Mononuclear cell (primary cell): ENCODE measurements around the gene INPP5F. TPM values are rescaled to one million over a fixed set of nuclear protein-coding genes. Genes with fewer than 3 reads are reported as not detected.

Source experiments
- H3K27me3 ChIP-seq: 2 replicates; pipeline ENCODE4 v1.6.0; 2011; ENCODE audit warnings: low read length, control low read depth; ENCODE audit not compliant: insufficient read depth
- H3K4me1 ChIP-seq: 2 replicates; pipeline ENCODE4 v1.5.1; 2011; ENCODE audit warnings: mild to moderate bottlenecking, low read length, control low read depth; ENCODE audit not compliant: insufficient read depth
- H3K4me3 ChIP-seq: 2 replicates; pipeline ENCODE4 v1.5.1; 2011; ENCODE audit warnings: mild to moderate bottlenecking, low read length, moderate library complexity
- H3K9me3 ChIP-seq: 2 replicates; pipeline ENCODE4 v1.5.1; 2011; ENCODE audit warnings: low read depth, mild to moderate bottlenecking, control low read depth, low read length
- total RNA-seq: library from RNA; depleted of rRNA; stranded (reverse); fragments of >200 nt; gene quantifications from one replicate; pipeline ENCODE4 v1.2.3, GENCODE V29; 2012

The INPP5F gene
- total RNA-seq, 1 donor = 8.1 TPM

GRCh38 chr10:119801998-119802538, 76.2 kb downstream of the INPP5F start:
- no peaks in the 10 kb centered on the region for H3K27me3 ChIP-seq

GRCh38 chr10:119803264-119803663, 77.4 kb downstream of the INPP5F start:
- H3K9me3 ChIP-seq = no peaks in the 10 kb centered on the region
- no peaks in the 10 kb centered on the region for H3K27me3 ChIP-seq
- no peaks in the 10 kb centered on the region for H3K4me1 ChIP-seq
- no peak overlapping the region for H3K4me3 ChIP-seq

More at GRCh38 chr10:119801998-119802538, 76.2 kb downstream of the INPP5F start:
- no peaks in the 10 kb centered on the region for H3K9me3 ChIP-seq
- H3K4me3 ChIP-seq = no peak overlapping the region
- H3K4me1 ChIP-seq = no peaks in the 10 kb centered on the region

- Histone ChIP-seq H3K9me3 (no peaks in the 10 kb centered on the region), H3K27me3 (no peaks in the 10 kb centered on the region), H3K4me3 (no peak overlapping the region), H3K4me1 (no peaks in the 10 kb centered on the region)
Measured at GRCh38 chr10:119805702-119806230, 79.9 kb downstream of the INPP5F start.

GRCh38 chr10:119806334-119807130, 80.7 kb downstream of the INPP5F start:
- no peaks in the 10 kb centered on the region for H3K9me3 ChIP-seq
- H3K4me3 ChIP-seq = no peak overlapping the region
- no peaks in the 10 kb centered on the region for H3K4me1 ChIP-seq
- no peaks in the 10 kb centered on the region for H3K27me3 ChIP-seq

- Histone ChIP-seq H3K27me3 (no peaks in the 10 kb centered on the region), H3K4me1 (no peaks in the 10 kb centered on the region), H3K4me3 (no peak overlapping the region), H3K9me3 (no peaks in the 10 kb centered on the region)
Measured at GRCh38 chr10:119807960-119808697, 82.3 kb downstream of the INPP5F start.

- H3K4me1 ChIP-seq = no peaks in the 10 kb centered on the region
- H3K4me3 ChIP-seq = no peak overlapping the region
- no peaks in the 10 kb centered on the region for H3K27me3 ChIP-seq
- no peaks in the 10 kb centered on the region for H3K9me3 ChIP-seq
Measured at GRCh38 chr10:119811122-119811521, 85.3 kb downstream of the INPP5F start.

- Histone ChIP-seq H3K4me1 (no peaks in the 10 kb centered on the region), H3K4me3 (no peak overlapping the region), H3K9me3 (no peaks in the 10 kb centered on the region), H3K27me3 (no peaks in the 10 kb centered on the region)
Measured at GRCh38 chr10:119812684-119813083, 86.8 kb downstream of the INPP5F start.

- no peak overlapping the region for H3K4me3 ChIP-seq
- no peaks in the 10 kb centered on the region for H3K27me3 ChIP-seq
- peaks cover 4% of the 10 kb centered on the region for H3K4me1 ChIP-seq
- H3K9me3 ChIP-seq = no peaks in the 10 kb centered on the region
Measured at GRCh38 chr10:119815671-119816070, 89.8 kb downstream of the INPP5F start.

GRCh38 chr10:119817991-119818888, 92.4 kb downstream of the INPP5F start:
- Histone ChIP-seq H3K4me1 (peaks cover 4% of the 10 kb centered on the region), H3K27me3 (no peaks in the 10 kb centered on the region), H3K9me3 (no peaks in the 10 kb centered on the region), H3K4me3 (no peak overlapping the region)

- Histone ChIP-seq H3K4me1 (peaks cover 4% of the 10 kb centered on the region), H3K9me3 (no peaks in the 10 kb centered on the region), H3K4me3 (no peak overlapping the region), H3K27me3 (no peaks in the 10 kb centered on the region)
Measured at GRCh38 chr10:119818889-119819270, 93.0 kb downstream of the INPP5F start.

- no peaks in the 10 kb centered on the region for H3K27me3 ChIP-seq
- H3K9me3 ChIP-seq = no peaks in the 10 kb centered on the region
- no peak overlapping the region for H3K4me3 ChIP-seq
- peaks cover 4% of the 10 kb centered on the region for H3K4me1 ChIP-seq
Measured at GRCh38 chr10:119821182-119821581, 95.3 kb downstream of the INPP5F start.

GRCh38 chr10:119824299-119824698, 98.4 kb downstream of the INPP5F start:
- no peaks in the 10 kb centered on the region for H3K9me3 ChIP-seq
- H3K4me3 ChIP-seq = no peak overlapping the region
- no peaks in the 10 kb centered on the region for H3K27me3 ChIP-seq
- H3K4me1 ChIP-seq = no peaks in the 10 kb centered on the region

- no peaks in the 10 kb centered on the region for H3K9me3 ChIP-seq
- H3K4me1 ChIP-seq = no peaks in the 10 kb centered on the region
- no peak overlapping the region for H3K4me3 ChIP-seq
- no peaks in the 10 kb centered on the region for H3K27me3 ChIP-seq
Measured at GRCh38 chr10:119826771-119827170, 100.9 kb downstream of the INPP5F start.

- Histone ChIP-seq H3K4me1 (no peaks in the 10 kb centered on the region), H3K9me3 (no peaks in the 10 kb centered on the region), H3K4me3 (no peak overlapping the region)
Measured at GRCh38 chr10:119827430-119827829, 101.6 kb downstream of the INPP5F start.

More at GRCh38 chr10:119827430-119827829, 101.6 kb downstream of the INPP5F start:
- no peaks in the 10 kb centered on the region for H3K27me3 ChIP-seq
